ENCODE data around the gene PSD2. TPM values are rescaled to one million over a fixed set of nuclear protein-coding genes. Genes with fewer than 3 reads are reported as not detected.

Gene PSD2
- total RNA-seq, 1 experiment from 2014 or later = 0.22 TPM

- Histone ChIP-seq H3K23ac (ENCODE audit: insufficient read length, low read depth, low read length) (no peak overlapping the region), H3K9me3 (ENCODE audit: control insufficient read depth, low read depth, low read length) (no peaks in the 10 kb centered on the region), H2BK15ac (ENCODE audit: low read depth, low read length) (no peak overlapping the region), H3K18ac (ENCODE audit: insufficient read length, low read depth, low read length) (no peak overlapping the region), H3K4me1 (ENCODE audit: insufficient read depth, low read length) (no peaks in the 10 kb centered on the region), H4K20me1 (ENCODE audit: control insufficient read depth, insufficient read depth, insufficient read length) (no peaks in the 10 kb centered on the region), H3K56ac (ENCODE audit: insufficient read length, low read depth, low read length) (no peak overlapping the region), H3K4ac (ENCODE audit: low read depth, low read length) (no peak overlapping the region), H4K91ac (ENCODE audit: insufficient read length, low read depth, low read length) (no peak overlapping the region), H2BK20ac (ENCODE audit: low read depth, low read length, poor library complexity, severe bottlenecking) (no peak overlapping the region), H2BK5ac (ENCODE audit: insufficient read length, low read length) (no peak overlapping the region), H2BK120ac (ENCODE audit: low read depth, low read length, poor library complexity, severe bottlenecking) (no peak overlapping the region), H3K79me2 (ENCODE audit: insufficient read depth, low read length) (no peaks in the 10 kb centered on the region), H4K8ac (replicated peaks; ENCODE audit: insufficient read length, low read depth, low read length) (no peak overlapping the region), H3K9ac (ENCODE audit: extremely low read depth, insufficient read length, low read length) (no peak overlapping the region), H2BK12ac (ENCODE audit: insufficient read length, low read depth, low read length) (no peak overlapping the region), H2AFZ (ENCODE audit: low read length) (no peak overlapping the region), H3T11ph (ENCODE audit: low read length) (no peak overlapping the region), H2AK5ac (ENCODE audit: insufficient read length, low read length) (no peak overlapping the region), H3K23me2 (ENCODE audit: insufficient read length, low read depth, low read length, poor library complexity, severe bottlenecking) (no peaks in the 10 kb centered on the region), H3K27me3 (ENCODE audit: insufficient read depth, low read length) (no peaks in the 10 kb centered on the region; the same call in 1 of the 2 replicates), H4K5ac (ENCODE audit: insufficient read length, low read depth, low read length) (no peak overlapping the region), H3K27ac (ENCODE audit: insufficient read length, low read depth, low read length) (no peak overlapping the region), H3K14ac (ENCODE audit: insufficient read depth, low read length) (no peak overlapping the region; the same call in 1 of the 2 replicates), H3K4me2 (ENCODE audit: insufficient read depth, insufficient read length, low read length) (no peak overlapping the region), H3K79me1 (ENCODE audit: insufficient read depth, low read depth, low read length, poor library complexity, severe bottlenecking) (no peaks in the 10 kb centered on the region)
- DNase-seq = no peak
- peaks cover 29% of the 10 kb centered on the region for H3K27me3 Mint-ChIP-seq (ENCODE audit: low read depth)
- no peak for TF ChIP-seq CTCF (conservative IDR thresholded peaks at IDR 0.05)
- no peaks in the 10 kb centered on the region for H3K36me3 Mint-ChIP-seq (ENCODE audit: insufficient read depth in 1 of 3, low read depth in 3 of 3)
- H3K9me3 Mint-ChIP-seq = no peaks in the 10 kb centered on the region
- H3K27ac Mint-ChIP-seq = no peak overlapping the region
- no peaks in the 10 kb centered on the region for H3K4me1 Mint-ChIP-seq
- no CpG with 5 or more reads among the region's 6 CpGs for WGBS (ENCODE audit: extremely low coverage, insufficient read length, low lambda C conversion rate)
- no peak overlapping the region for H3K4me3 Mint-ChIP-seq
These were observed 60.4 kb downstream of the PSD2 start for GRCh38 chr5:139855946-139856540.

All from H9 (cell line).